Measurements from ENCODE around the gene MSH5. TPM values are rescaled to one million over a fixed set of nuclear protein-coding genes. Genes with fewer than 3 reads are reported as not detected.

MSH5 gene
- total RNA-seq, 2 experiments from 2014 or later: 92.1 to 126 TPM

- Mint-ChIP-seq H3K4me3 (no peak overlapping the region), H3K4me1 (peaks cover 8% of the 10 kb centered on the region)
- ATAC-seq: no peak
These were observed 26.3 kb upstream of the MSH5 start for GRCh38 chr6:31713465-31713864.

GRCh38 chr6:31713991-31714684, 25.7 kb upstream of the MSH5 start:
- ChIA-PET POLR2A (interaction anchor here (0.6 kb wide), 1 partner anchor 809 kb away, joined by 3 read pairs; no protein-coding TSS in a partner anchor), CTCF (interaction anchor here (0.6 to 1.3 kb wide), 5 partner anchors 8 to 238 kb away, joined by 3 to 4 read pairs (median 3); partner anchors contain the start of genes LY6G5C and LY6G6F)
- Mint-ChIP-seq H3K36me3 (ENCODE audit: low read depth) (no peaks in the 10 kb centered on the region), H3K4me1 (peaks cover 8% of the 10 kb centered on the region), H3K9me3 (ENCODE audit: low read depth) (no peaks in the 10 kb centered on the region), H3K27me3 (no peaks in the 10 kb centered on the region), H3K27ac (no peak overlapping the region), H3K4me3 (no peak overlapping the region)
- no peak for ATAC-seq
- no peak for DNase-seq
- intact Hi-C loops (cut with DNase I, micrococcal nuclease): no loop called here

More at GRCh38 chr6:31713465-31713864, 26.3 kb upstream of the MSH5 start:
- Mint-ChIP-seq H3K36me3 (ENCODE audit: low read depth) (no peaks in the 10 kb centered on the region), H3K9me3 (ENCODE audit: low read depth) (no peaks in the 10 kb centered on the region), H3K27me3 (no peaks in the 10 kb centered on the region), H3K27ac (no peak overlapping the region)
- intact Hi-C loops (cut with DNase I, micrococcal nuclease): no loop called here
- POLR2A ChIA-PET: no interaction called here
- CTCF ChIA-PET: no interaction called here
- no peak for DNase-seq

- Mint-ChIP-seq H3K27me3 (no peaks in the 10 kb centered on the region), H3K4me3 (no peak within 1 kb of the TSS), H3K36me3 (ENCODE audit: low read depth) (no peaks in the 10 kb centered on the region), H3K9me3 (ENCODE audit: low read depth) (no peaks in the 10 kb centered on the region), H3K4me1 (peaks cover 8% of the 10 kb centered on the region), H3K27ac (no peak within 1 kb of the TSS)
- no peak for ATAC-seq
- intact Hi-C loops (cut with DNase I, micrococcal nuclease): no loop called here
- no peak for DNase-seq
- ChIA-PET POLR2A (no interaction called here), CTCF (interaction anchor here (0.6 to 1.3 kb wide), 6 partner anchors 9 to 153 kb away, joined by 3 to 4 read pairs (median 3); partner anchors contain the start of genes LY6G5C and LY6G6F)
These were observed 24.5 kb upstream of the MSH5 start, which contains the start of gene LY6G6D for GRCh38 chr6:31715022-31715958. TSS of gene LY6G6D (plus strand) at chr6:31715348. CDS start at chr6:31715356, 8 bp downstream.

- H3K4me1 Mint-ChIP-seq: no peaks in the 10 kb centered on the region
- no peak for ATAC-seq
- intact Hi-C loops (cut with DNase I, micrococcal nuclease): no loop called here
- H3K27me3 Mint-ChIP-seq: no peaks in the 10 kb centered on the region
- ChIA-PET CTCF (no interaction called here), POLR2A (no interaction called here)
- H3K36me3 Mint-ChIP-seq (ENCODE audit: low read depth): no peaks in the 10 kb centered on the region
- no peak overlapping the region for H3K27ac Mint-ChIP-seq
- no peaks in the 10 kb centered on the region for H3K9me3 Mint-ChIP-seq (ENCODE audit: low read depth)
- DNase-seq: no peak
- H3K4me3 Mint-ChIP-seq: no peak overlapping the region
These were observed 22.1 kb upstream of the MSH5 start for GRCh38 chr6:31717499-31718222.

GRCh38 chr6:31718265-31718664, 21.5 kb upstream of the MSH5 start:
- no peaks in the 10 kb centered on the region for H3K27me3 Mint-ChIP-seq
- no peak for DNase-seq
- intact Hi-C loops (cut with DNase I, micrococcal nuclease): no loop called here
- H3K4me3 Mint-ChIP-seq: no peak overlapping the region
- H3K27ac Mint-ChIP-seq: no peak overlapping the region
- no peak for ATAC-seq
- no peaks in the 10 kb centered on the region for H3K4me1 Mint-ChIP-seq
- no peaks in the 10 kb centered on the region for H3K9me3 Mint-ChIP-seq (ENCODE audit: low read depth)
- ChIA-PET CTCF (no interaction called here), POLR2A (no interaction called here)
- no peaks in the 10 kb centered on the region for H3K36me3 Mint-ChIP-seq (ENCODE audit: low read depth)

- intact Hi-C loops (cut with DNase I, micrococcal nuclease): no loop called here
- CTCF ChIA-PET: no interaction called here
- Mint-ChIP-seq H3K4me3 (no peak overlapping the region), H3K27ac (no peak overlapping the region), H3K27me3 (no peaks in the 10 kb centered on the region), H3K4me1 (no peaks in the 10 kb centered on the region), H3K9me3 (ENCODE audit: low read depth) (no peaks in the 10 kb centered on the region), H3K36me3 (ENCODE audit: low read depth) (no peaks in the 10 kb centered on the region)
- no peak for ATAC-seq
- DNase-seq: no peak
- POLR2A ChIA-PET: no interaction called here
These were observed 20.8 kb upstream of the MSH5 start for GRCh38 chr6:31719001-31719400.

GRCh38 chr6:31720196-31720770, 19.5 kb upstream of the MSH5 start:
- ChIA-PET POLR2A (no interaction called here), CTCF (interaction anchor here (0.9 kb wide), 1 partner anchor 386 kb away, joined by 3 read pairs; no protein-coding TSS in a partner anchor)
- Mint-ChIP-seq H3K4me1 (no peaks in the 10 kb centered on the region), H3K36me3 (ENCODE audit: low read depth) (no peaks in the 10 kb centered on the region), H3K4me3 (no peak overlapping the region), H3K27me3 (no peaks in the 10 kb centered on the region), H3K27ac (no peak overlapping the region), H3K9me3 (ENCODE audit: low read depth) (no peaks in the 10 kb centered on the region)
- intact Hi-C loops (cut with DNase I, micrococcal nuclease): no loop called here
- ATAC-seq (no peak), DNase-seq (no peak)

GRCh38 chr6:31721351-31722020, 18.3 kb upstream of the MSH5 start, which contains the start of gene LY6G6C:
TSS of gene LY6G6C (minus strand) at chr6:31721746. CDS start at chr6:31721679, 67 bp downstream.
- no peak for DNase-seq
- no peak within 1 kb of the TSS for H3K27ac Mint-ChIP-seq
- ChIA-PET POLR2A (no interaction called here), CTCF (interaction anchor here (0.6 to 0.9 kb wide), 3 partner anchors 10 to 18 kb away, joined by 3 to 4 read pairs (median 3); partner anchors contain the start of gene MSH5)
- no peaks in the 10 kb centered on the region for H3K27me3 Mint-ChIP-seq
- intact Hi-C loops (cut with DNase I, micrococcal nuclease): no loop called here
- H3K9me3 Mint-ChIP-seq (ENCODE audit: low read depth): no peaks in the 10 kb centered on the region
- peaks cover 11% of the 10 kb centered on the region for H3K4me1 Mint-ChIP-seq
- ATAC-seq: no peak
- no peaks in the 10 kb centered on the region for H3K36me3 Mint-ChIP-seq (ENCODE audit: low read depth)
- H3K4me3 Mint-ChIP-seq: no peak within 1 kb of the TSS

GRCh38 chr6:31722173-31722572, 17.6 kb upstream of the MSH5 start:
- POLR2A ChIA-PET: no interaction called here
- no peak for ATAC-seq
- H3K36me3 Mint-ChIP-seq (ENCODE audit: low read depth): peaks cover 4% of the 10 kb centered on the region
- intact Hi-C loops (cut with DNase I, micrococcal nuclease): no loop called here
- peaks cover 17% of the 10 kb centered on the region for H3K4me1 Mint-ChIP-seq
- no peak for DNase-seq
- H3K27ac Mint-ChIP-seq: no peak overlapping the region
- H3K9me3 Mint-ChIP-seq (ENCODE audit: low read depth): no peaks in the 10 kb centered on the region
- H3K27me3 Mint-ChIP-seq: no peaks in the 10 kb centered on the region
- no peak overlapping the region for H3K4me3 Mint-ChIP-seq
- CTCF ChIA-PET: interaction anchor here (0.6 to 0.9 kb wide), 3 partner anchors 11 to 180 kb away, joined by 3 read pairs; no protein-coding TSS in a partner anchor

GRCh38 chr6:31723245-31723979, 16.4 kb upstream of the MSH5 start, which contains the start of gene MPIG6B:
TSS of gene MPIG6B (plus strand) at chr6:31723373. CDS start at chr6:31723384, 11 bp downstream.
- H3K4me1 Mint-ChIP-seq: peaks cover 28% of the 10 kb centered on the region
- POLR2A ChIA-PET: no interaction called here

More at GRCh38 chr6:31723245-31723979, 16.4 kb upstream of the MSH5 start, which contains the start of gene MPIG6B:
- ATAC-seq (no peak), DNase-seq (no peak)
- CTCF ChIA-PET: interaction anchor here (0.5 to 1.2 kb wide), 3 partner anchors 8 to 570 kb away, joined by 3 read pairs; no protein-coding TSS in a partner anchor
- H3K36me3 Mint-ChIP-seq (ENCODE audit: low read depth): peaks cover 4% of the 10 kb centered on the region
- no peaks in the 10 kb centered on the region for H3K9me3 Mint-ChIP-seq (ENCODE audit: low read depth)
- H3K27me3 Mint-ChIP-seq: no peaks in the 10 kb centered on the region
- no peak within 1 kb of the TSS for H3K4me3 Mint-ChIP-seq
- intact Hi-C loops (cut with DNase I, micrococcal nuclease): no loop called here
- H3K27ac Mint-ChIP-seq: no peak within 1 kb of the TSS
